Neural cell (in vitro differentiated cells): ENCODE measurements around the gene USP40. TPM values are rescaled to one million over a fixed set of nuclear protein-coding genes. Genes with fewer than 3 reads are reported as not detected.

Source experiments
- H2AFZ ChIP-seq: fragments of 200-600, 300-800 bp; sonication (generic), shearing (Covaris generic); 2 replicates; pipeline ENCODE4 v1.6.0; 2014; ENCODE audit warnings: low read depth, mild to moderate bottlenecking, antibody characterized with exemption, low read length, moderate library complexity
- H3F3A ChIP-seq: fragments of 200-600 bp; shearing (Covaris generic); 2 replicates; pipeline ENCODE4 v1.6.1; 2016; ENCODE audit warnings: mild to moderate bottlenecking, moderate library complexity, mixed read lengths, antibody characterized with exemption, low read length; ENCODE audit not compliant: insufficient read depth, poor library complexity, severe bottlenecking
- H3K27ac ChIP-seq: fragments of 200-600, 300-800 bp; sonication (generic), shearing (Covaris generic); 2 replicates; pipeline ENCODE4 v1.5.1; 2014; ENCODE audit warnings: mild to moderate bottlenecking, low read length, moderate library complexity
- H3K27me3 ChIP-seq: fragments of 300-800, 200-600 bp; sonication (generic), shearing (Covaris generic); 2 replicates; pipeline ENCODE4 v1.6.0; 2014; ENCODE audit warnings: mild to moderate bottlenecking, low read depth, low read length, moderate library complexity; ENCODE audit not compliant: insufficient read depth
- H3K36me3 ChIP-seq: fragments of 300-800, 200-600 bp; sonication (generic), shearing (Covaris generic); 2 replicates; pipeline ENCODE4 v1.5.1; 2014; ENCODE audit warnings: mild to moderate bottlenecking, antibody characterized with exemption, low read length, moderate library complexity; ENCODE audit not compliant: insufficient read depth
- H3K4me2 ChIP-seq: fragments of 300-800, 200-600 bp; sonication (generic), shearing (Covaris generic); 2 replicates; pipeline ENCODE4 v1.6.0; 2014; ENCODE audit warnings: mild to moderate bottlenecking, low read length
- H3K4me3 ChIP-seq: fragments of 300-800, 200-600 bp; sonication (generic), shearing (Covaris generic); 2 replicates; pipeline ENCODE4 v1.5.1; 2014; ENCODE audit warnings: mild to moderate bottlenecking, low read length, moderate library complexity
- H3K79me2 ChIP-seq: fragments of 200-600 bp; shearing (Covaris generic); replicated peaks from 2 replicates; pipeline ENCODE4 v1.6.0; 2014; ENCODE audit warnings: mild to moderate bottlenecking, low read length, moderate library complexity; ENCODE audit not compliant: insufficient read depth
- H3K9ac ChIP-seq: fragments of 300-800, 200-600 bp; sonication (generic), shearing (Covaris generic); 2 replicates; pipeline ENCODE4 v1.6.1; 2016; ENCODE audit warnings: mild to moderate bottlenecking, low read length, mixed read lengths
- H3K9me2 ChIP-seq: fragments of 200-600 bp; shearing (Covaris generic); 2 replicates; pipeline ENCODE4 v1.6.1; 2016; ENCODE audit warnings: mild to moderate bottlenecking, low read length, mixed read lengths; ENCODE audit not compliant: insufficient read depth
- H3K9me3 ChIP-seq: fragments of 200-600, 300-800 bp; sonication (generic), shearing (Covaris generic); 2 replicates; pipeline ENCODE4 v1.6.1; 2016; ENCODE audit warnings: mild to moderate bottlenecking, mixed run types, low read length, moderate library complexity, mixed read lengths
- H4K20me1 ChIP-seq: fragments of 200-600 bp; shearing (Covaris generic); 2 replicates; pipeline ENCODE4 v1.6.1; 2016; ENCODE audit warnings: mild to moderate bottlenecking, mixed run types; ENCODE audit not compliant: insufficient read depth
- CTCF ChIP-seq: fragments of 450-650 bp; IDR thresholded peaks from 2 replicates; pipeline ENCODE4 v1.5.1; 2014; ENCODE audit warnings: antibody characterized with exemption, mild to moderate bottlenecking, moderate library complexity; ENCODE audit not compliant: poor library complexity, severe bottlenecking
- EP300 ChIP-seq: fragments of 450-650 bp; conservative IDR thresholded peaks from 2 replicates; pipeline ENCODE4 v1.6.1; 2014; ENCODE audit warnings: antibody characterized with exemption, mild to moderate bottlenecking, moderate library complexity; ENCODE audit not compliant: poor library complexity, severe bottlenecking
- EZH2 ChIP-seq: fragments of 200-600, 300-800 bp; shearing (Covaris generic), sonication (generic); IDR thresholded peaks from 2 replicates; pipeline ENCODE4 v1.6.1; 2014; ENCODE audit warnings: antibody characterized with exemption, low read length, borderline replicate concordance, mild to moderate bottlenecking; ENCODE audit not compliant: insufficient read depth, poor library complexity, severe bottlenecking
- MXI1 ChIP-seq: fragments of 450-650 bp; conservative IDR thresholded peaks from 2 replicates; pipeline ENCODE4 v1.6.1; 2014; ENCODE audit warnings: antibody characterized with exemption, mild to moderate bottlenecking; ENCODE audit not compliant: poor library complexity, severe bottlenecking
- POLR2AphosphoS5 ChIP-seq: IDR thresholded peaks from 2 replicates; pipeline ENCODE4 v1.6.1; 2012
- RAD21 ChIP-seq: fragments of 450-650 bp; conservative IDR thresholded peaks from 2 replicates; pipeline ENCODE4 v1.6.1; 2014; ENCODE audit warnings: antibody characterized with exemption, mild to moderate bottlenecking, moderate library complexity
- REST ChIP-seq: IDR thresholded peaks from 2 replicates; pipeline ENCODE4 v1.6.1; 2012; ENCODE audit warnings: borderline replicate concordance
- SMC3 ChIP-seq: fragments of 450-650 bp; conservative IDR thresholded peaks from 2 replicates; pipeline ENCODE4 v1.6.1; 2014; ENCODE audit warnings: antibody characterized with exemption, mild to moderate bottlenecking, moderate library complexity; ENCODE audit not compliant: poor library complexity
- TAF1 ChIP-seq: IDR thresholded peaks from 2 replicates; pipeline ENCODE4 v1.6.1; 2012; ENCODE audit warnings: low read depth
- polyA plus RNA-seq: library from polyadenylated mRNA; depleted of rRNA; stranded (reverse); fragments of >200 nt; gene quantifications from 2 replicates; pipeline ENCODE4 v1.2.3, GENCODE V29; 2014

Gene USP40
- polyA plus RNA-seq, 1 donor from 2014 or later = 33.3 TPM

GRCh38 chr2:233611284-233611683 lies 44.7 kb upstream of the USP40 start:
- H3K9ac ChIP-seq = no peak overlapping the region
- H4K20me1 ChIP-seq = no peaks in the 10 kb centered on the region
- H2AFZ ChIP-seq = no peak overlapping the region
- no peak overlapping the region for H3K4me2 ChIP-seq
- no peaks in the 10 kb centered on the region for H3K79me2 ChIP-seq
- TF ChIP-seq EP300 (no peak), MXI1 (no peak), SMC3 (no peak), EZH2 (no peak), REST (no peak), CTCF (no peak), POLR2AphosphoS5 (no peak), TAF1 (no peak), RAD21 (no peak)
- no peak overlapping the region for H3K4me3 ChIP-seq
- no peaks in the 10 kb centered on the region for H3K36me3 ChIP-seq
- no peaks in the 10 kb centered on the region for H3K9me3 ChIP-seq
- H3K27me3 ChIP-seq = no peaks in the 10 kb centered on the region
- no peaks in the 10 kb centered on the region for H3F3A ChIP-seq
- no peak overlapping the region for H3K27ac ChIP-seq
- no peaks in the 10 kb centered on the region for H3K9me2 ChIP-seq

DNA sequence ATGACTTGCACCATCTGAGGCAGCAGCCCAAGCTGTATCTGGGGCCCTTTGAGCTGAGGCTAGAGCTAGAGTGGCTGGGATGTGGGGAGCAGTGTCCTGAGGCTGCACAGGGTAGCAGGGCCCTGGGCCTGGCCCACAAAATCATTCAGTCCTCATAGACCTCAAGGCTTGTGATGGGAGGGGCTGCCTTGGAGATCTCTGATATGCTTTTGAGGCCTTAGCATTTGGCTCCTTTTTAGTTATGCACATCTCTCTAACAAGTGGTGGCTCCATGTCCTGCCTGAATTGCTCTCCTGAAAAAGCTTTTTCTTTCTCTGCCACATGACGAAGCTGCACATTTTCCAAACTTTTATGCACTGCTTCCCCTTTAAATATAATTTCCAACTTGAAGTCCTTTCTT lies 39.1 kb upstream of the USP40 start:
- TF ChIP-seq TAF1 (no peak), MXI1 (no peak), POLR2AphosphoS5 (no peak), SMC3 (no peak), RAD21 (no peak), EP300 (no peak), EZH2 (no peak), REST (no peak), CTCF (no peak)
- Histone ChIP-seq H3K4me3 (no peak overlapping the region), H3F3A (no peaks in the 10 kb centered on the region), H3K9me3 (no peaks in the 10 kb centered on the region), H3K27ac (no peak overlapping the region), H3K79me2 (no peaks in the 10 kb centered on the region), H3K9me2 (no peaks in the 10 kb centered on the region), H4K20me1 (no peaks in the 10 kb centered on the region), H3K9ac (no peak overlapping the region), H2AFZ (no peak overlapping the region), H3K4me2 (no peak overlapping the region), H3K36me3 (no peaks in the 10 kb centered on the region), H3K27me3 (no peaks in the 10 kb centered on the region)
